PC-9 (cell line): Measurements from ENCODE around the gene VAV2.

ENCODE experiments used
- CTCF ChIP-seq: fragments of 200-600 bp; sonication (generic); conservative IDR thresholded peaks from 2 replicates; pipeline ENCODE4 v1.6.1; 2017; ENCODE audit warnings: mixed run types, antibody characterized with exemption, mild to moderate bottlenecking, moderate library complexity
- EZH2 ChIP-seq: fragments of 200-600 bp; sonication (generic); IDR thresholded peaks from 2 replicates; pipeline ENCODE4 v1.8.0; 2017; ENCODE audit warnings: antibody characterized with exemption, low read depth

DNA sequence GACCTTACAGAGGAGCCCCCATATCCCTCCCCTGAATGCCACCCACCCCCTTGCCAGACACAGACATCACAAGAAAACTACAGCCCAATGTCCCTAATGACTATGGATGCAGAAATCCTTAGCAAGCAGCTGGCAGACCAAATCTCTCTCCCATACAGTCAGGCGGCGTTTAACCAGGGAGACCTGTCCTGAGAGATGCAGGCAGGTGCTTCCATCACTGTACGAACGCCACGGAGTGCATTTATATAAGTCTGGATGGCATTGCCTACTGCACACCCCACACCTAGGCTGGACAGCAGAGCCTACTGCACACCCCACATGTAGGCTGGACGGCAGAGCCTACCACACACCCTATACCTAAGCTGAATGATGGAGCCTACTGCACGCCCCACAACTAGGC, 219.5 kb downstream of the VAV2 start:
- TF ChIP-seq CTCF (no peak), EZH2 (no peak)
